MV-4-11 (cell line): ENCODE data around the gene GIMAP4.
"Not testable (repeated sequence)": the region's sequence is repeated elsewhere in the genome, so short reads cannot be mapped to it uniquely, and the experiment has no call there.

Experiments
- DNase-seq: peaks from one replicate; lab custom pipeline; 2025; lab: John Stamatoyannopoulos, UW

The GIMAP4 gene

GRCh38 chr7:150580638-150581394, 13.6 kb downstream of the GIMAP4 start:
- DNase-seq: no peak

GRCh38 chr7:150585199-150585598, 18.0 kb downstream of the GIMAP4 start:
- peak; percentile 18 for DNase-seq

- DNase-seq: peak; percentile 88
Measured at GRCh38 chr7:150586068-150586784, 19.0 kb downstream of the GIMAP4 start.

GRCh38 chr7:150586785-150587152, 19.6 kb downstream of the GIMAP4 start:
- DNase-seq: peak; percentile 79

- no peak for DNase-seq
Measured at GRCh38 chr7:150587551-150587950, 20.4 kb downstream of the GIMAP4 start.

GRCh38 chr7:150594805-150595204, 27.6 kb downstream of the GIMAP4 start:
- DNase-seq: no peak

GRCh38 chr7:150595361-150595760, 28.2 kb downstream of the GIMAP4 start:
- no peak for DNase-seq

GRCh38 chr7:150603600-150603999, 36.4 kb downstream of the GIMAP4 start:
- not testable (repeated sequence) for DNase-seq

- no peak for DNase-seq
Measured at GRCh38 chr7:150610233-150610632, 43.0 kb downstream of the GIMAP4 start.

GRCh38 chr7:150612925-150613324, 45.7 kb downstream of the GIMAP4 start:
- DNase-seq: no peak

GRCh38 chr7:150613880-150614279, 46.7 kb downstream of the GIMAP4 start:
- no peak for DNase-seq

GRCh38 chr7:150614426-150614825, 47.2 kb downstream of the GIMAP4 start:
- not testable (repeated sequence) for DNase-seq

- not testable (repeated sequence) for DNase-seq
Measured at GRCh38 chr7:150615221-150615755, 48.1 kb downstream of the GIMAP4 start.

- DNase-seq: no peak
Measured at GRCh38 chr7:150620061-150620460, 52.9 kb downstream of the GIMAP4 start.

- no peak for DNase-seq
Measured at GRCh38 chr7:150620617-150621371, 53.6 kb downstream of the GIMAP4 start.

GRCh38 chr7:150621376-150621775, 54.2 kb downstream of the GIMAP4 start:
- no peak for DNase-seq
